IPS-20b (cell line): ENCODE results near the gene SNX5.
"Not testable (repeated sequence)": the region's sequence is repeated elsewhere in the genome, so short reads cannot be mapped to it uniquely, and the experiment has no call there.

Experiments used
- H3K27ac ChIP-seq: one replicate; pipeline ENCODE4 v1.5.1; 2013; ENCODE audit warnings: low read length
- H3K27me3 ChIP-seq: 2 replicates; pipeline ENCODE4 v1.6.1; 2013; ENCODE audit warnings: mild to moderate bottlenecking, low read length, inconsistent platforms; ENCODE audit not compliant: insufficient read depth
- H3K36me3 ChIP-seq: 2 replicates; pipeline ENCODE4 v1.6.1; 2013; ENCODE audit warnings: low read depth, mild to moderate bottlenecking, inconsistent platforms, low read length, moderate library complexity; ENCODE audit not compliant: insufficient read depth
- H3K4me1 ChIP-seq: 2 replicates; pipeline ENCODE4 v1.6.1; 2013; ENCODE audit warnings: mild to moderate bottlenecking, control low read depth, inconsistent platforms, low read length, moderate library complexity; ENCODE audit not compliant: insufficient read depth
- H3K4me3 ChIP-seq: 2 replicates; pipeline ENCODE4 v1.5.1; 2013; ENCODE audit warnings: mild to moderate bottlenecking, low read length, inconsistent platforms
- H3K9ac ChIP-seq: 2 replicates; pipeline ENCODE4 v1.6.1; 2013; ENCODE audit warnings: low read depth, mild to moderate bottlenecking, inconsistent platforms, low read length, moderate library complexity
- H3K9me3 ChIP-seq: 2 replicates; pipeline ENCODE4 v1.6.1; 2013; ENCODE audit warnings: mild to moderate bottlenecking, low read depth, low read length, inconsistent platforms; ENCODE audit not compliant: insufficient read depth

The SNX5 gene

DNA sequence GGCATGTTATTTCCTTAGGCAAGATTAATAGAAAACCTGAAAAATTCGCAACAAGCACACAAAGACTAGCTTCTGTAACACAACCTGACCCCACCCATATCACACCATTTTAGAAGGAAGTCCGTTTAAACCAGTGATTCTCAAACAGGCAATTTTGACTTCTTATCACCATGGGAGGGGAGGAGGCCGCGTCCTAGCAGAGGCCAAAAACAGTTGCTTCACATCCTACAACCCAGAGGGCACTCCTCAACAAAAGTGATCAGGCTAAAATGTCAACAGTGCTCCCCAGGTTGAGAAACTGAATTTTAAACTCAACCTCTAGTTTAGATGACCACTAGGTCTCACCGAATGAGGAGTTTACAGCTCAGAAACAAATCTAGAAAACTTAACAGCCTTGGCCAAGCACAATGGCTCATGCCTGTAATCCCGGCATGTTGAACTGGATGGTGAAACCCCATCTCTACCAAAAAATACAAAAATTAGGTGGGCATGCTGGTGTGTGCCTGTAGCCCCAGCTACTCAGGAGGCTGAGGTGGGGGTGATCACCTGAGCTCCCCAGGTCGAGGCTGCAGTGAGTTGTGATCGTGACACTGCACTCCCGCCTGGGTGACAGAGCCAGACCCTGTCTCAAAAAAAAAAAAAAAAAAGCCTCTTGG, 3.4 kb downstream of the SNX5 start:
- H3K9me3 ChIP-seq = no peaks in the 10 kb centered on the region
- H3K27me3 ChIP-seq = no peaks in the 10 kb centered on the region
- peaks cover 70% of the 10 kb centered on the region for H3K36me3 ChIP-seq
- no peak overlapping the region for H3K27ac ChIP-seq
- peak overlapping the region; percentile 99; the same call in 1 of the 2 replicates for H3K9ac ChIP-seq
- peak overlapping the region; percentile 96 for H3K4me3 ChIP-seq
- peaks cover 19% of the 10 kb centered on the region; the same call in 1 of the 2 replicates for H3K4me1 ChIP-seq

DNA sequence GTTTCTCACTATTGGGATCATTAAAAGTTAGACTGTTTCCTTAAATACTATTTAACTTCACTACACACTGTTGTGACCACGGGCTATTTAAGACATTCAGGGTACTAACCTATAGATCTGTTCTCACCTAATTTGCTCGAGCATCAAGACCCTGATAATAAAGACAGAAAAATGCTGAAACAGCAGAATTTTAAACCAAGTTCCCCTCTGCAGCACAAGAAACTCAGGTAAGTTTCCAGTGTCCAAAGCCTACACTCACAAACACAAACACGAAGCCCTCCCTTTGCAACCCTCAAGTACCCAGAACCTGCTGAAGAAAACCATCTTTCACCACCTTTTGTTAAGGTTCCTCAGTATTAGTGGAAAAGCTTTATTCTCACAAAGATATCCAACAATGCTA, 4.0 kb downstream of the SNX5 start:
- no peaks in the 10 kb centered on the region for H3K27me3 ChIP-seq
- H3K9me3 ChIP-seq = no peaks in the 10 kb centered on the region
- H3K4me1 ChIP-seq = peaks cover 22% of the 10 kb centered on the region; the same call in 1 of the 2 replicates
- H3K36me3 ChIP-seq = peaks cover 72% of the 10 kb centered on the region
- H3K27ac ChIP-seq = no peak overlapping the region
- peak overlapping the region; percentile 96 for H3K4me3 ChIP-seq
- H3K9ac ChIP-seq = peak overlapping the region; percentile 99; the same call in 1 of the 2 replicates

DNA sequence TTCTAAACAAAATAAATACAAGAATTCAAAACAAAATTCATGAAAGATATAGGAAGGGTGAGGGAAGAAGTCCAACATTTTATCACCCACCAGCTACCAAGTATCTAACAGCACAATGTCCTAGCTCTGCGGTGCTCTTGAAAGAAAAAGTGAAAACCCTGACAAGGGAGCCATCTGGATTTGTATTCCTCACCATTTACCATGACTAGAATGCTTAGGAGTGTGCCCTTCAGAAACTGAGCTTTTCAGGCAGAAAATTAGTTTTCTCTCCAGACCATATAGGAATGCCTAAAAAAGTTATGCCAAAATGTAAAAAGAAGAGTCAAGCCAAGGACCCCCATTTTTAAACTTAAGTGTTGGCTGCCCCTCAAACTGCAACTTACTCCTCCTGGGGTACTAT, 4.5 kb downstream of the SNX5 start:
- Histone ChIP-seq H3K36me3 (peaks cover 78% of the 10 kb centered on the region), H3K4me1 (peaks cover 25% of the 10 kb centered on the region; the same call in 1 of the 2 replicates), H3K4me3 (peak overlapping the region; percentile 96), H3K27me3 (no peaks in the 10 kb centered on the region), H3K27ac (no peak overlapping the region), H3K9me3 (no peaks in the 10 kb centered on the region), H3K9ac (peak overlapping the region; percentile 99)

DNA sequence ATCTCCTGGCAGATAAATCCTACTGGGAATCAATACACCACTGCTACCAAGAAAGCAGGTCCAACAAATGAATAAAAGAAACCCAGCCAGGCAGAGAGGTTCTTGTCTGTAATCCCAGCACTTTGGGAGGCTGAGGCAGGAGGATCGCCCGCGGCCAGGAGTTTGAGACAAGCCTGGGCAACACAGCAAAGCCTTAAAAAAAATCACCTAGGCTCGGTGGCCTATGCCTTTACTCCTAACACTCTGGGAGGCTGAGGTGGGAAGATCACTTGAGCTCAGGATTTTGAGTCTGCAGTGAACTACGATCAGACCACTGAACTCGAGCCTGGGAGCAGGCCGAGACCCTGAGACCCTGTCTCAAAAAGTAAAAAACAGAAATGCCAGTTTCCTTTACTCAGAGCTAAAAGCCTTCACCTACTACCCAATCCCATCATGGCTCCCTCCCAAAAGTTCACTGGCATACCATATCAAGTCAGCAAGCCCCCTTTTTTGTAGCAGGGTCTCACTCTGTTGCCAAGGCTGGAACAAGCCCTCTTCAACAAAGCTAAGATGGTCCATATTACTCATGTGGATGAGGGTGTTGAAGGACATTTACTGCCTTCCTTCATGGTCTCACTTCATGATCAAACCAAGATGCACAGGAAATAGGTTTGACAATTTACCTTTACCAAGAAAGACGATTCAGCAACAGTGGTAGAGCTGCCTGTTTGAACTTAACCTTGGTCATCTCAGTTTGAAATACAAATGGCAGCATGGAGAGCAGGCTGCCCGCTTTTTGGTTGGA, 5.3 kb downstream of the SNX5 start:
- no peak overlapping the region for H3K27ac ChIP-seq
- peak overlapping the region; percentile 96 for H3K4me3 ChIP-seq
- H3K36me3 ChIP-seq = peaks cover 85% of the 10 kb centered on the region
- no peaks in the 10 kb centered on the region for H3K9me3 ChIP-seq
- no peaks in the 10 kb centered on the region for H3K27me3 ChIP-seq
- peak overlapping the region; percentile 28 for H3K9ac ChIP-seq
- peaks cover 29% of the 10 kb centered on the region; the same call in 1 of the 2 replicates for H3K4me1 ChIP-seq

DNA sequence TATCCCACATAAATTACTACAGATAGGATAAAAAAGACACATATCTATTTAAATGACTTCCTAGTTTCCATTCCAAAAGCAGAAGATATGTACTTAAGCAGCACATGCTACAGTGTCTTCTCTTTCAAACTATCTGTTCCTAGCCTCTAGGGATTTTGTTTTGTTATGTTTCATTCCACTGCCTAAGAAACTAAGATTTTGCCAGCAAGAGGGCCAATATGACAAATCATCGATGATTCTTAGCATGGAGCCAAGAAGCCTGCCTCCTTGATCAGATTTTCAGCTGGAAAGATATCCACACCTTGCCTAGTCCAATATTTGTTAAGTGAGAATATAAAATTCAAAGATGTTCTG, 7.0 kb downstream of the SNX5 start:
- Histone ChIP-seq H3K4me1 (peaks cover 29% of the 10 kb centered on the region; the same call in 1 of the 2 replicates), H3K36me3 (peaks cover 84% of the 10 kb centered on the region), H3K9ac (no peak overlapping the region; the same call in 1 of the 2 replicates), H3K4me3 (peak overlapping the region; percentile 21; the same call in 1 of the 2 replicates), H3K27ac (no peak overlapping the region), H3K27me3 (no peaks in the 10 kb centered on the region), H3K9me3 (no peaks in the 10 kb centered on the region)

DNA sequence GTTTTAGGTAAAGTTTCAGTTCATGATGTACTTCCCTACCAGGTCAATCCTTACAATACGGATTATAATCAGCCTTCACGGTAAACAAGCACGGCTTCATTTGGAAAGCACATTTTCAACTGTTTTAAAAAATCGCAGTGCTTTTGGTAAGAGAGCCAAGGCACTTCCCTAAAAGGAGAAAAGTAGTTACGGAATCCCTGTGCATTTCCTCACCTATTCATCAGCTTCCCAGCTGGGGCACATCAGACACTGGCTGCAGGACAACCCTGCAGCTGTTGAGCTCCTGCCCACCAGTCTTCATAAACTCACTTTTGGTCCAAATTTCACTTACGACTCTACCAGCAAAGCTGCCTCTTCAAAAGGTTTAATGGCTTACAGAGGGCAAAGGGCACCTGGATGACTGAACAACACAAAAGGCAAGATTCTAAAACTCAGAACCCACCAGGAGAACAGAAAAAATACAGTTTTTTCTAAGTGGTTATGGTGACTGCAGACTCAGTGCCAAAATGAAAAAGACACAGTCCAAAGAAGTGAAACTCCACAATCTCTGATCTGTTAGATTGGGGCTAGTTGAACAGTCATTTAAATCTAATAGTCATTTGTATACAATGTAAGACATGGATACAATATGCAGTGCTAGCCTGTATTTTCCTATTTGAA, 7.5 kb downstream of the SNX5 start:
- peak overlapping the region; percentile 21 for H3K4me3 ChIP-seq
- peaks cover 84% of the 10 kb centered on the region for H3K36me3 ChIP-seq
- H3K27ac ChIP-seq = no peak overlapping the region
- H3K4me1 ChIP-seq = peaks cover 29% of the 10 kb centered on the region; the same call in 1 of the 2 replicates
- H3K9ac ChIP-seq = peak overlapping the region; percentile 15; the same call in 1 of the 2 replicates
- H3K27me3 ChIP-seq = no peaks in the 10 kb centered on the region
- no peaks in the 10 kb centered on the region for H3K9me3 ChIP-seq

DNA sequence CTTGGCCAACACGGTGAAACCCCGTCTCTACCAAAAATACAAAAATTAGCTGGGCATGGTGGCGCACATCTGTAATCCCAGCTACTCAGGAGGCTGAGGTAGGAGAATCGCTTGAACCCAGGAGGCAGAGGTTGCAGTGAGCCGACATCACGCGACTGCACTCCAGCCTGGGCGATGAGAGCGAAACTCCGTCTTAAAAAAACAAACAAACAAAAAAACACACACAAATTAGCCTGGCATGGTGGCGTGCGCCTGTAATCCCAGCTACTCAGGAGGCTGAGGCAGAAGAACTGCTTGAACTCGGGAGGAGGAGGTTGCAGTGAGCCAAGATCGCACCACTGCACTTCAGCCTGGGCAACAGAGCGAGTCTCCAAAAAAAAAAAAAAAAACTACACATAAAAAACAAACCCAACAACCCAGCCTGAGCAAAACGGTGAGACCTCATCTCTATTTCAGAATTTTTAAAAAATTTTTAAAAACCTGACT, 8.2 kb downstream of the SNX5 start:
- Histone ChIP-seq H3K9ac (peak overlapping the region; percentile 15; the same call in 1 of the 2 replicates), H3K4me3 (0 out of 2 replicates have a peak overlapping the region, but pooled peaks have one; percentile 21), H3K4me1 (peaks cover 25% of the 10 kb centered on the region; the same call in 1 of the 2 replicates), H3K36me3 (peaks cover 84% of the 10 kb centered on the region)
- not testable (repeated sequence) for H3K27me3 ChIP-seq, H3K27ac ChIP-seq, H3K9me3 ChIP-seq

DNA sequence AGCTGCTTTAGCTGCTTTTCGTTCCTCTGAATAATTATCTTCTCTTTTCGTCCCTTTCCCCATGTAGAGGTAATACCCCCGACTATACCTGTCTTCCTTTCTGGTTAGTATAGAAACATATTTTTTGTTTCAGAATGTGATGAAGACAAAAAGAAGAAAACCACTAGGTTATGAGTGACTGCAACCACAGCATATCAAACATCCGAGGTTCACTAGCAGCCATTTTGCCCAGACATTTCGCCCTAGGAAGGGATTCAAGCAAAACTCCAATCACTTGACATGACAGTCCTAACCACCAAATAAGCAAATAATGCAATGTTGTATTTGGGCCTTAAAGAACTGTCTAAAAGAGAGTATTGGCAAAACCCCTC, 9.4 kb downstream of the SNX5 start:
- no peaks in the 10 kb centered on the region for H3K27me3 ChIP-seq
- peaks cover 89% of the 10 kb centered on the region for H3K36me3 ChIP-seq
- peaks cover 18% of the 10 kb centered on the region; the same call in 1 of the 2 replicates for H3K4me1 ChIP-seq
- H3K4me3 ChIP-seq = 0 out of 2 replicates have a peak overlapping the region, but pooled peaks have one; percentile 15
- no peaks in the 10 kb centered on the region for H3K9me3 ChIP-seq
- H3K9ac ChIP-seq = no peak overlapping the region; the same call in 1 of the 2 replicates
- H3K27ac ChIP-seq = no peak overlapping the region

DNA sequence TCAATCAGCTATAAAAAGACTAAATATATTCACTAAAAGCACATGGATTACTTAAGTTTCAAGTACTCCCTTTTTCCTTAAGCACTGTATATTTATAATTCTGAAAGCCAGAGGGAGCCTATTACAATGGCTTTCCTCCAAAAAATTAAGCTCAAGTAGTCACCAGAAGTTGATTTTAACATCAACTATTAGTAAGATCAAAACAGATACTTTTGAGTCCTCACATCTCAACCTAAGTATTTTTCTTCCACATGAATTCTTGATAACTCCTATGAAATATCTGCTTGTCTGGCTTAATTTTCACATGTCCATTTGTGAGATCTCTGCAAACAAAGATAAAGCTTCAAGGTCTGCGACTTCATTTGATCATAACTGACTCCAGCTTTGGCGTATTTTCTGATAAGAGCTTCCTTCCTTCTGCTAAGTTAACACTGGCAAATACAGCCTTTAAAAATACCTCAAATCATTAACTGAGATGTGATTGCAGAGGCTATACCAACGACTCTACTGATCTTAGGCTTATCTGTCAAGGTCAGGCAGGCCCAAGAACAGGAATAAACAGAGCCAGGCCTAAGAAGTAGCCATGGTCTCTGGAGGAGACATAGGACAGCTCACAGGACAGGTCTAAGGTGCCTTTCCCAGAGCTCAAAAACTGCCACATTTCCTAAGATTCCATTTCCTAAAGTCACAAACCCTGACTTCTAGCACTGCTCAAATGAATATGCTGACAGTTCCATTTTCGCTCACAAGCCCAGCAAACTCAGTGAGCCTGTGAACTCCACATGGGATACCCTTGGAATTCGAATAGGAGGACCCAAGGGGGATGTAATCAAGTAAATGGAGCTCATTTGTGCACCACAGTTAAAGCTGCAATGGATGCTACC, 10.0 kb downstream of the SNX5 start:
- no peaks in the 10 kb centered on the region for H3K9me3 ChIP-seq
- H3K36me3 ChIP-seq = peaks cover 89% of the 10 kb centered on the region
- no peak overlapping the region for H3K27ac ChIP-seq
- peaks cover 18% of the 10 kb centered on the region; the same call in 1 of the 2 replicates for H3K4me1 ChIP-seq
- H3K9ac ChIP-seq = peak overlapping the region; percentile 29; the same call in 1 of the 2 replicates
- 0 out of 2 replicates have a peak overlapping the region, but pooled peaks have one; percentile 15 for H3K4me3 ChIP-seq
- no peaks in the 10 kb centered on the region for H3K27me3 ChIP-seq

DNA sequence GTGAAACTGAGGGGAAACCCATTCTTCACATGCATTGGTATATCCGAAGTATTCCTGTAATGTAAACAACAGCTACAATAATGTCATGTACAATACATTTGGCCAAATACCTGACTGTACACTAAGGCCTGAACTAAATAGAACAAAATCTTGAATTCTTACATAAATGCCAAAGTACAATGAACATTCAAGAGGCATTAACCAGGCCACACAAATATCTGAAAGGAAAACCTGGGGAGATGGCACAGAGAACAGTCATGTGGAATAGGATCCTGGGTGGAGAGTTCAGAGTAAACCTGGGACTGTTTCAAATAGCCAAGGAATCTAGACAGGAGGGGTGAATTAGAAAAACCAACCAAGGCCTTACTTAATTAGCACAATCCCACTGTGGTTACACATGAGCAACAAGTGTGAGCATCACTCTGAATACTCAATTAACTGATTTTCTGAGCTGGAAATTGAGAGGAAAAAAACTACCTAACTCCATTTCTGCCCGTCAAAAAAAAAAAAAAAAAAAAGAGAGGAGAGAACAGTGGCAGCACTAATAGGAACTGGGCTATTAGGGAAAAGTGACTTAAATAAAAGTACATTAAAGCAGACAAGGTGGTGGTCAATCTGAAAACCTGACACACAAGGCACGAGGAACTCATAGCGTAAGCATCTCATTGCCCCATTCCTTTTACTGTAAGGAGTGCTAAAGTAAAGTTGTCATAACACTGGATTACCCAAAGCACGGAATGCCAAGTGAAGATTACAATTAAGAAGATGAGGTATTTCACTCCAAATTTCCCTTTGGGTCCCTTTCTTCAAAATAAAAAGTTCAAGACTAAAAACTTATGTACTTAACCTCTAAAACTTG, 10.9 kb downstream of the SNX5 start:
- H3K27ac ChIP-seq = no peak overlapping the region

More for the DNA sequence above, 10.9 kb downstream of the SNX5 start:
- Histone ChIP-seq H3K9ac (no peak overlapping the region), H3K9me3 (no peaks in the 10 kb centered on the region), H3K4me1 (peaks cover 16% of the 10 kb centered on the region; the same call in 1 of the 2 replicates), H3K4me3 (no peak overlapping the region), H3K36me3 (peaks cover 89% of the 10 kb centered on the region), H3K27me3 (no peaks in the 10 kb centered on the region)
